ENCODE measurements around the gene KCNJ10.

- TF ChIP-seq, protein P1, sequence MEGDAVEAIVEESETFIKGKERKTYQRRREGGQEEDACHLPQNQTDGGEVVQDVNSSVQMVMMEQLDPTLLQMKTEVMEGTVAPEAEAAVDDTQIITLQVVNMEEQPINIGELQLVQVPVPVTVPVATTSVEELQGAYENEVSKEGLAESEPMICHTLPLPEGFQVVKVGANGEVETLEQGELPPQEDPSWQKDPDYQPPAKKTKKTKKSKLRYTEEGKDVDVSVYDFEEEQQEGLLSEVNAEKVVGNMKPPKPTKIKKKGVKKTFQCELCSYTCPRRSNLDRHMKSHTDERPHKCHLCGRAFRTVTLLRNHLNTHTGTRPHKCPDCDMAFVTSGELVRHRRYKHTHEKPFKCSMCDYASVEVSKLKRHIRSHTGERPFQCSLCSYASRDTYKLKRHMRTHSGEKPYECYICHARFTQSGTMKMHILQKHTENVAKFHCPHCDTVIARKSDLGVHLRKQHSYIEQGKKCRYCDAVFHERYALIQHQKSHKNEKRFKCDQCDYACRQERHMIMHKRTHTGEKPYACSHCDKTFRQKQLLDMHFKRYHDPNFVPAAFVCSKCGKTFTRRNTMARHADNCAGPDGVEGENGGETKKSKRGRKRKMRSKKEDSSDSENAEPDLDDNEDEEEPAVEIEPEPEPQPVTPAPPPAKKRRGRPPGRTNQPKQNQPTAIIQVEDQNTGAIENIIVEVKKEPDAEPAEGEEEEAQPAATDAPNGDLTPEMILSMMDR (IDR thresholded peaks at IDR 0.05) = no peak
- TF ChIP-seq POLR2A (IDR thresholded peaks at IDR 0.05) = no peak
These were observed 89.2 kb downstream of the KCNJ10 start for GRCh38 chr1:159980786-159981185.
